A375 (cell line): ENCODE data around the gene SYDE2. TPM values are rescaled to one million over a fixed set of nuclear protein-coding genes. Genes with fewer than 3 reads are reported as not detected.

Source experiments
- small RNA-seq: library from RNA; depleted of rRNA; stranded (forward); fragments of <200 nt; gene quantifications from one replicate; pipeline ENCODE3, GENCODE V24; 2014
- total RNA-seq: library from RNA; depleted of rRNA; stranded (reverse); fragments of >200 nt; shearing (Covaris generic); gene quantifications from 2 replicates; pipeline ENCODE4 v1.2.3, GENCODE V29; 2014; rRNA removed

SYDE2 gene
- total RNA-seq = 2.0 and 2.5 TPM in 2 replicates

DNA sequence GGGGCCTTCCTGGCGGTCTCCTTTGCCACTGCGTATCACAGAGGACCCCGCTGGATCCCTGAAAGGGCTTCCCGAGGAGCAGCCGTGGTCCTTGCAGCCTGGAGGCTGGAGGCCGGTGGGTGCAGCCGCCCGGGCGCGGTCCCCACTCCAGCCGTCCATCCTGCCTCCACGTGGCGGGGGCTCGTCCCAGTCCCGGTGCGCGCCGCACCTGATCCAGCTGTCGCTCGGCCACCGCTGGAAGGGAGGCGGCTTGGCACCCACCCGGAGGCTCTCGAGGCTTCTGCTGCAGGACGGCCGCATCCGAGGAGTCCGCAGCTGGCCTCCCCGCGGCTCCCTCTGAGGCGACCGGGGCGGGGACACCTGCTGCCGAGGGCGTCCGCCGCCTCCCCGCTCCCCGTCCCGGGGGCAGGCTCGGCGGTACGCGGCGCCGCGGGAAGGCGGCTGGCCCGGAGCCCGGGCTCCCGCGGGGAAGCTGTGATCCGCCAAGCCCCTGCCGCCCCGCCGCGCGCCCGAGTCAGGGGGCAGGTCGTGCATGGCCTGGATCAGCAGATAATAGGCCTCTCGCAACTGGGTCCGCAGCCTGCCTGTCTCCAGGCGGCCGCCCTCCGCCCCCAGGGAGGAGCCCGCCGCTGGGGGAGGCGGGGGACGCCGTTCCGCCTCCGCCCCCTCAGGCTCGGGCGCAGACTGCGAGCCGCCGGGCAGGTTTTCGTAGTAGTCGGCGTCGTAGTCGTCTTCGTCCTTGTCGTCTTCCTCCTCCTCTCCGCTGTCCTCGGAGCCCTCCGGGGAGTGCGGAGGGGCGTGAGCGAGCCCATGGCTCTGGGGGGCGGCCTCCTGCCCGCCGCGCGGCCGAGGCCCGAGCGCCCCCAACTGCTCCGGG lies at the start of gene SYDE2:
TSS of gene SYDE2 (minus strand) at position 554 of the 877 bp plus-strand sequence. CDS start at position 534, 20 bp downstream.

Small RNA genes lying within 50 kb of the gene (small RNA-seq; reads per million reads assigned to genes)
- gene MIR4423 = not detected

Other genes starting within 250 kb of the SYDE2 start
- 11.4 and 14.6 TPM in 2 replicates for gene MCOLN2, start 203.9 kb downstream of the SYDE2 start, total RNA-seq
- 2.6 and 2.7 TPM in 2 replicates for gene MCOLN3, start 152.5 kb downstream of the SYDE2 start, total RNA-seq
- 25.4 and 27.3 TPM in 2 replicates for gene C1orf52, start 58.6 kb upstream of the SYDE2 start, total RNA-seq
- gene BCL10, start 75.6 kb upstream of the SYDE2 start, total RNA-seq = 7.5 and 11.2 TPM in 2 replicates